Glomerular endothelial cell (primary cell): Measurements from ENCODE around the gene UNC13C. TPM values are rescaled to one million over a fixed set of nuclear protein-coding genes. Genes with fewer than 3 reads are reported as not detected.
"Not testable (repeated sequence)": the region's sequence is repeated elsewhere in the genome, so short reads cannot be mapped to it uniquely, and the experiment has no call there.

Source experiments
- DNase-seq: peaks from one replicate; pipeline ENCODE4 v3.0.0-alpha.2; 2011; ENCODE audit warnings: low read depth, low spot score; ENCODE audit errors: extremely low read depth
- total RNA-seq: library from RNA; depleted of rRNA; stranded (reverse); fragments of >200 nt; gene quantifications from 2 replicates; pipeline ENCODE4 v1.2.3, GENCODE V29; 2015

UNC13C gene
- total RNA-seq, 1 donor from 2014 or later = not detected

DNA sequence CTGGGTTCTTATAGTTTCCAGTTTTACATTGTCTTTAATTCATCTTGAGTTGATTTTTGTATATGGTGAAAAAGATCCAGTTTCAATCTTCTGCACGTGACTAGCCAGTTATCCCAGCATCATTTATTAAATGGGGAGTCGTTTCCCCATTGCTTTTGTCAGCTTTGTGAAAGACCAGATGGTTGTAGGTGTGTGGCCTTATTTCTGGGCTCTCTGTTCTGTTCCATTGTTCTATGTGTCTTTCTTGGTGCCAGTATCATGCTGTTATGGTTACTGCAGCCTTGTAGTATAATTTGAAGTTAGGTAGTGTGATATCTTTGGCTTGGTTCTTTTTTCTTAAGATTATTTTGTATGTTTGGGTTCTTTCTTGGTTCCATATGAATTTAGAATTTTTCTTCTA, 432.2 kb downstream of the UNC13C start:
- DNase-seq = no peak

DNA sequence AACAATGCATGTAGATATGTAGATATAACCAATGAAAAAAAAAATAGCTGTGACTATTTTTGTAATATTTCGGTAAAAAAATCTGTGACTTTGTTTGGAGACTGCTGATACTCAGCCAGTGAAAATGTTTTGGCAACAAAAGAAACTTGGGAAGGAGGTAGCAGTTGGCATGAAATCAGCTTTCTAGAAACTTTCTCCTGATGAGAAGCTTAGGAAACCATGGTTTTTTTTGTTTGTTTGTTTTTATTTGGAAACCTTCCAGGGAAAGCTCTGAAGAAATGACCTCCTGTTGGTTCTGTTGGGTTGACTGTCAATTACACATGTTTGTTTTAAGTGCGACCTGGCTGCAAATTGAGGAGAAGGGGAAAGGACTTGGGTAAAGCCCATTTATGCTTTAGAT, 445.9 kb downstream of the UNC13C start:
- DNase-seq = no peak

DNA sequence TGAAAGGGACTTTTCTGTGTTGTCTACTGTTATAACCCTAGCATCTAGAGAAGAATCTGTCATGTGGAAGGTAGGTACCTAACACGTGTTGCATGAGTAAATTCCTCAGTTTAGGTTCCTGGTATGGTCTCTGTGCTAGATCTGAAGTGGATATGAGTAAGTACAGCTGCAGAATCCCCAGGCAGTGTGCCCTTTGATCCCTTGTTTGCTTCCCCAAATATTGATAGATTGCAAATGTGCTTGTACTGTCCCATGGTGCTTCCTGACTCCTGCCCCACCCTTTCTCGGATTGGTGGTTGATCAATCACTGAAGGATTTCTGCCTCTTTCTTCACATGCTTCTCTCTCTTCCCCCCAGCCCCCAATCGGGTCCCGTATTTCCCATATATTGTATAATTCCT, 450.4 kb downstream of the UNC13C start:
- no peak for DNase-seq

DNA sequence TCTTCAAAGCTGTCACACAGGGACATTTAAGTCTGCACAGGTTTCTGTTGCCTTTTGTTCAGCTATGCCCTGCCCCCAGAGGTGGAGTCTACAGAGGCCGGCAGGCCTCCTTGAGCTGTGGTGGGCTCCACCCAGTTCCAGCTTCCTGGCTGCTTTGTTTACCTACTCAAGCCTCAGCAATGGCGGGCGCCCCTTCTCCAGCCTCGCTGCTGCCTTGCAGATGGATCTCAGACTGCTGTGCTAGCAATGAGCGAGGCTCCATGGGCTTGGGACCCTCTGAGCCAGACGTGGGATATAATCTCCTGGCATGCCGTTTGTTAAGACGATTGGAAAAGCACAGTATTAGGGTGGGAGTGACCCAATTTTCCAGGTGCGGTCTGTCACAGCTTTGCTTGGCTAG, 472.0 kb downstream of the UNC13C start:
- DNase-seq = not testable (repeated sequence)

DNA sequence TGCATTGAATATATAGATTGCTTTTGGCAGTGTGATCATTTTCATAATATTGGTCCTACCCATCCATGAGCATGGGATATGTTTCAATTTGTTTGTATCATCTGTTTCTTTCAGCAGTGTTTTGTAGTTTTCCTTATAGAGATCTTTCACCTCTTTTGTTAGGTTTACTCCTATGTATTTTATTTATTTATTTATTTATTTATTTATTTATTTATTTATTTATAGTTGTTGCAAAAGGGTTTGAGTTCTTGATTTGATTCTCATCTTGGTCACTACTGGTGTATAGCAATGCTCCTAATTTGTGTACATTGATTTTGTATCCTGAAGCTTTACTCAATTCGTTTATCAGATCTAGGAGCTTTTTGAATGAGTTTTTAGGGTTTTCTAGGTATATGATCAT, 478.2 kb downstream of the UNC13C start:
- no peak for DNase-seq

GRCh38 chr15:54462511-54462913, 484.3 kb downstream of the UNC13C start:
- no peak for DNase-seq

DNA sequence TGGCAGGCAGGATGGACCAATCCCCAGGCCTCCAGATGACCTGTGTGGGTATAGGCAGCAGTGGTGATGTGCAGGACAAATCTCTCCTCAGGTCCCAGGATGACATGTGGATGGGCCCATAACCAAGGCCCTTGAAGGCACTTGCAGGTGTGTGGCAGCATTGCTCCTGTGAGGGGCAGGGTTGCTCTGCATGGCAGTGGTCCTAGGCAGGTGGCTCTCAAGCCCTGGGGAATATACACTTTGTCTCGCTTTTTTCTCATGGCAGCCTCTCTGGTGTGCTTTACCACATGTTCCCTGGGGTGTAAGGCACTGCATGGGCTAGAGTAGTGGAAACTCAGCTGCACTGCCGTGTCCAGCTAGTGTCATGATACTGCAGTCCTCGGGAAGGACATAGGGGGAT, 503.6 kb downstream of the UNC13C start:
- no peak for DNase-seq

DNA sequence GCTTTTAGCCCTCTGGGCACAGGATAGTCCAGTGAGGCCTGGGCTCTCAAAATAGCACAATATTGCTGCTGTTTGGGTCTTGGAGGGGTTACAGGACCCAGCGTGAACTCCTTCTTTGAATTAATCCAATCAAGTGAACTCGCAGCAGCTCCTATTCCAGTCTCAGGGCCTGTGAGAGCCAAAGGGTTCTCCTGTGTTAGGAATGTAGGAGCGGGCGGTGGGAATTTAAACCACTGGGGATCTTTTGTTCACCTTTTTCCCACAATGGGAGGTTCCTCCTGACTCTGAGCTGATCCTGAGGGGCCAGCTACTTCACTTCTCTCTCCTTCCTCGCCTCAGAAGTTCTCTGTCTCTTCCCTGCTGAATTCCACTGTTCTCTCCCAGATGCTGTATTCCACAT, 504.0 kb downstream of the UNC13C start:
- DNase-seq = no peak

GRCh38 chr15:54500330-54500729, 522.1 kb downstream of the UNC13C start:
- DNase-seq = no peak

DNA sequence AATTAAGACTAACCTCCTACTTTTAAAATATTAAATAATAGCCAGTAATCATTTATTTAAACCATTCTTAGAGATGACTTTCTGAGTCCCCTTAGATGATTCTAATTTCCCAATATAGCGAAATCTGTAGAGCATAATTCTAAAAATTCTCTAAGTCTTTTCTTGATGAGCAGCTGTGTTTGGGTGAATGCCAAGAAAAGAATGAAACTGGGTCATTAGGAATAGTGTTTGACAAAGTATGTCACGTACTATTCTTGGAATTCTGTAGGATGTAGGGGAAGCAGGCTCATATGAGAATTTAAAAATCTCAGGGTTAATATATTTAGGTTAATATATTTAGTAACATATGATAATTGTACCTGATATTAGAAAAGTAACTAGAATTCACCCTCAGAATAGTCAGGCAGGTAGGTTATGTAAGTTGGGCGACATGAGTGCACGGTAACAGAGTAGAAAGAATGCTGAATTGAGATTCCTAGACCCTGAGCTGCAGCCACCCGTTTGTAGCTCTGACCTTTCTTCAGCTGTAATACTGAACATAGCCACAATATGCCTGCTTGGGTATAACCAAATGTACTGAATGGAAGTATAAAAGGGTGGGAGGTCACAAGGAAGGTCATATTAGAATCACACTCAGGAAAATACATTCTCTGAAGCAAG, 524.3 kb downstream of the UNC13C start:
- no peak for DNase-seq

DNA sequence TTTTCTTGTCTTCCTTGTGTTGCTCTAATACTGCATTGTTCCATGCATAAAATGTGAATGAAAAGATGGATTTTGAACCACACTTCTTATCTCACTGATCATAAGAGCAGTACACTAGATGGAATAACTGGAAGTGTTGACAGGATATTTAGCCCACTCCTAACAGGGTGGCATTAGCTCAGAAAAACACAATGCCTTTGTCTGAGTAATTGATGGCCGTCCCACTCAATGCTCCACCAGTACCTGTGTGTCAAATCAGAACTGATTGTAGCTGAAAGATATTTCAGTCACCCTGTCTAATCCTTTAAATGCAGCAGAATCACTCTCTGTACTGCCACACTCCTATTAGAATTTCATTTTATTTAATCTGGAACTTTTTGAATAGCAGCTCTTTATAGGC, 526.5 kb downstream of the UNC13C start:
- no peak for DNase-seq

GRCh38 chr15:54506977-54507524, 528.8 kb downstream of the UNC13C start:
- DNase-seq = no peak

DNA sequence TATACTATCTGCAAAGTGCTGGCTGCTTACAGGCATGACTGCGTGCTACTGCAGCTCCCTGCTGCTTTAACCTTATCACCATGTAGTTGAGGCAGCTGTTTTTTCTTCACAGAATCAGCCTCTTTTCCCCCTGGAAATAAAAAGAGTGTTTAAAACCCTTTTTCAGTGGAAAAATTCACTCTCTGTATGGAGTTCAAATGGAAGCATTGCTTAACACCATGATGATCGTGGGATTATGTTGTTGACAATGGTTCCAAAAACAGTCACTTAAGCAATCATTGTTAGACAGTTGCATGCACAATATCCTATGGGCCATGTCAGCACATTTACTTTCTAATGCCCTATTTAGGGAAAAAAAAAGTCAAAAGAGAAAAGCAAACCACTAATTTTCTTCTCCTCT, 536.4 kb downstream of the UNC13C start:
- no peak for DNase-seq

DNA sequence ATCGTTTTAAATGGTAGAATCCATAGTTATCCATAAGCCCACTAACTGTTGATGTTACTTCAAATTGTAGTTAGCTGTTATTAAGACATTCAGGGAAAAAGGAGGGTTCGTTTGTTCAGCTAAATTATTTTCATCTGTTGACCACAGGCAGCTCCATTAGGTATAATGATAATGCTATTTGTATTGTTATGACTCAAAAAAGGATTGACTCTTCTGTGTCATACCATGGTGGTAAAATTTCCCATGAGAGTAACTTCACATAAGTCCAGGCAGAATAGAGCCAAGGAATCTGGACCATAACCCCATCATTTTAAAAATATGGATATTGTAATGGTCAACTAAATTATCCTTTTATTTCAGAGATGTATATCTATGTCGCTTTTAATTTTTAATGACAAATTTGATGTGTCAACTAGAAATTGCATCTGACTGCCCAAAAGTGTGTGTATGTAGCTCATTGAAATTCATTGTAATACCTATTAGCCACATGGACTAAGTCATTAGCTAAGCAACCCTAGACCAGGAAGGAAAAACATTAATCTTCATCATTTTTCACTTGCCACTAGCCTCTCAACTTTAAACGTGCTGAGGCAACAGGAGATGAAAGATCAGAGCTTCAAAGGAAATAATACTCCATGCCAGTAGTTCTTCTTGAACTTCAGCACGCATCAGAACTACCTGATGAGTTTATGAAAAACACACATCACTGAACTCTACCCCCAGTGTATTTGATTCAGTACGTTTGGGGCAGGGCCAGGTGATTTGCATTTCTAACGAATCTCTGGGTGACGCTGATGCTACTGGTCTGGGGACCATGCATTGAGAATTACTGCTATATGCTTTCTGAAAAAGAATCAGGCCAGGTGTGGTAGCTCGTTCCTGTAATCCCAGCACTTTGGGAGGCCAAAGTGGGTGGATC, 537.7 kb downstream of the UNC13C start:
- no peak for DNase-seq

- no peak for DNase-seq
Measured at GRCh38 chr15:54517366-54517765, 539.1 kb downstream of the UNC13C start.

GRCh38 chr15:54518156-54518882, 540.1 kb downstream of the UNC13C start:
- no peak for DNase-seq

- no peak for DNase-seq
Measured at GRCh38 chr15:54519577-54519976, 541.3 kb downstream of the UNC13C start.

GRCh38 chr15:54520616-54521015, 542.4 kb downstream of the UNC13C start:
- no peak for DNase-seq

GRCh38 chr15:54521206-54521605, 543.0 kb downstream of the UNC13C start:
- no peak for DNase-seq

- no peak for DNase-seq
Measured at GRCh38 chr15:54528021-54528420, 549.8 kb downstream of the UNC13C start.

- no peak for DNase-seq
Measured at GRCh38 chr15:54540721-54541120, 562.5 kb downstream of the UNC13C start.
